HG03432 (cell line): ENCODE data around the gene SORBS2.

Experiments
- ATAC-seq: cut with Tn5 transposase; IDR thresholded peaks from one replicate; pipeline ENCODE4 v1.9.1; 2021; ENCODE audit warnings: mild to moderate bottlenecking, moderate library complexity; ENCODE audit not compliant: unreplicated experiment

Gene SORBS2

DNA sequence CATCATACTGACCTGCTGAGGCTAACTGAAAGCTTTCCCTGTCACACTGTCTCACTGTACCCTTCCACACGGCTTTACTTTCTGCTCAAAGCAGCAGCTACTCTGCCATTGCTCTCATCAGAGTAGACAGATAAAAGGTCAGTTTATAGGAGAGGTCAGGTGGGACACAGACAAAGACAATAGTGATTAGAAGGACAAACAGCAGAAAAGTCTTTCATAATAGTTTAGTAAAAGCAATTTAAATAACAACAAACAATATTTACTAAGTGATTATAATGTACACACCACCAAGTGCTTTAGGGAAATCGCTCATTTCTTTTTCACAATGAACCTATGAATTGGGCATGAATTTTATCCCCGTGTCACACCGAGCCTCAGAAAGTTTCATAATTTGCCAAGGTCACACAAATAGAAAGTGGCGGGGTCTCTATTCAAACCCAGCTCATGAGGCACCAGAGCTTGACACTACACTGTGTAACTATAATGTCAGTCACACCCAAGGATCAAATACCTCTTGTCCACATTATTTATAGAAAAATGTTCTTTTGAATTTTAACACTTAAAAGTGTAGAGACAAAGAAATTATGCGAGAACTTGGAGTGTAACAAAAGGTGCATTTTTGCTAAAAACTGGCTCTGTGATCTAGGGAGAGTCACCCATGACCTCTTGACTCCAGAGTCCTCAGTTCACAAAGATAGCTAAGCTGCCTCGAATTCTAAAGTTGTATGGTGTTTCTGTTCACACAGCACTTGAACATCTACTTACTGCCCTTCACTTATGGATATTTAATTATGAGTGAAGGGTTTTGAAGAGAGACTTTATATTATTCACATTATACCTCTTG is 24.5 kb upstream of the SORBS2 start:
- ATAC-seq: no peak

DNA sequence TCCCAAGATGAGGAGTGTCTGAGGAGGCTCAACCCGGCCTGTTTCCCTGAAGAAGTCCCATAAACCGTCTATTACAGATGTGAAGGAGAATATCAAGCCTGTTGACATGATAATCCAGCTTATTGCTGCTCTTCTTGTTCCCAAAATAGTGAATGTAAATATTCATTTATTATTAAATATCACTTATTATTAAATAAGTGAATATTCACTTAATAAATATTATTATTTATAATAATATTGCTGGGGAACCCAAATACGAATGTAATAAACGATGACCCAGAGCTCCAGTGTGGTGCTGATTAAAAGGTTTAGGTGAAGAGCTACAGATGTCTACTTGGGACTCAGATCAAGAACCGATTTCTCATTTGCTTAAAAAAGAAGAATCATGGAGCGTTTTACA is 23.8 kb upstream of the SORBS2 start:
- ATAC-seq: no peak

DNA sequence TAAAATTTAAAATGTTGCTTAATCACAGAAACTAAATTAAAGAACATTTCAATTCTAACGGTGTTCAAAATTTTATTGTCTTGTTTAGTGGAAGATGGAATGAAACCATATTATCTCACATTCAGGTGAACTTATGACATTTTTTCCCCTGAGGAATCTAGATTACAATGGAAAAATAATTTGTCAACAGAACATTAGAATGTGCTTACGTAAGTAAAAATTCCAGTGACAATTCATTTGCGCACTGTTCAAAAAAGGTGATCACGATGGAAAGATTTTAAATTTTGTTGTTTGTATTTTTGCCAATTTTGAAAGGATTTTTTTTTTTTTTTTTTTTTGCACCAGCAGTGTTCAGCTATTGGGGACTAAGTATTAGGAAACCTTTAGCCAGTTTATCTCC is 23.3 kb upstream of the SORBS2 start:
- ATAC-seq: no peak

DNA sequence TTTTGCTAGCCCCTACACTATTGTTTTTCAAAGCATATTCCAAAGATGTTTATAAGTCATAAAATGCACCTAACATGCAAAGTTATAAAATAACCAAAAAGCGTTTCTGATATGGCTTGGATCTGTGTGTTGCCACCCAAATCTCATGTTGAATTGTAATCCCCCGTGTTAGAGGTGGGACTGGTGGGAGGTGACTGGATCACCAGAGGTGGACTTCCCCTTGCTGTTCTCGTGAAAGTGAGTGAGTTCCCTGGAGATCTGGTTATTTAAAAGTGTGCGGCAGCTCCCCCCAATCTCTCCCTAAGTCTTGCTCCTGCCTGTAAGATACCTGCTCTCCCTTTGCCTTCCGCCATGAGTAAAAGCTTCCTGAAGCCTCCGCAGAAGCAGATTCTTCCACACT is 22.8 kb upstream of the SORBS2 start:
- no peak for ATAC-seq

DNA sequence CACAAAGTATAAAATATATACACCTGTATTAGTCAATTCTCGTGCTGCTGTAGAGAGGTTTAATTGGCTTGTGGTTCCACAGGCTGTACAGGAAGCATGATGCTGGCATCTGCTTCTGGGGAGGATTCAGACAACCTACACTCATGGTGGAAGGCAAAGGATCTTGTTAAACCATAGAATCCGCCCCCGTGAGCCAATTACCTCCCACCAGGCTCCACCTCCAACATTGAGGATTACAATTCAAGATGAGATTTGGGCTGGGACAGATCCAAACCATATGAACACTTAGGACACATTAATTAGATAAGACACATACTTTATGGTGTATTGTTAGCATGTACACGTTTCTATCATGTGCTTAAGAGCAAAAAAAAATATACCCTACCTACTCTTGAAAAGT is 22.1 kb upstream of the SORBS2 start:
- no peak for ATAC-seq

DNA sequence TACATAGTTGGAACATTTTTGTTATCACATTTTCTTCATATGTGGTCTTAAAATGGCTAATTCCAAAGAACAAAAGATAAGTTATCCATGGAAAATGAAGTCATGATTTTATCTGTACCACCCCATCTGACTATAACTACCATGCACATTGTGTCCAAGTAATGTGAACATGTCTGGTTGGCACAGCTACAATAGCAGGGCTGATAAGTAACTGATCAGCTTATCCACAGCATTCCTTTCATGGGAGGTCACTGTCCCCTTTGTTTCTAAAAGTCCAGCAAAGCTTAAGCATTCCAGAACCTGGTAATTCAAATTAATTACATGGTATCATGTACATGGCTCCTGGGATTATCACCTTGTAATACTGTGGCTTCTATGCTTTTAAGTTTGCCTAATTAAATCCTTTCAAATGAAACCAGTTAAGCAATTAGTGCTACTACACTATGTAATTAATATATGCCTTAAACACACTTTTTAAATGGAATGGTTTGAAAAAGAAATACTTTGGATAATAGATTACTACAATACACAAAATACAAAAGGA is 21.1 kb upstream of the SORBS2 start:
- ATAC-seq: no peak

DNA sequence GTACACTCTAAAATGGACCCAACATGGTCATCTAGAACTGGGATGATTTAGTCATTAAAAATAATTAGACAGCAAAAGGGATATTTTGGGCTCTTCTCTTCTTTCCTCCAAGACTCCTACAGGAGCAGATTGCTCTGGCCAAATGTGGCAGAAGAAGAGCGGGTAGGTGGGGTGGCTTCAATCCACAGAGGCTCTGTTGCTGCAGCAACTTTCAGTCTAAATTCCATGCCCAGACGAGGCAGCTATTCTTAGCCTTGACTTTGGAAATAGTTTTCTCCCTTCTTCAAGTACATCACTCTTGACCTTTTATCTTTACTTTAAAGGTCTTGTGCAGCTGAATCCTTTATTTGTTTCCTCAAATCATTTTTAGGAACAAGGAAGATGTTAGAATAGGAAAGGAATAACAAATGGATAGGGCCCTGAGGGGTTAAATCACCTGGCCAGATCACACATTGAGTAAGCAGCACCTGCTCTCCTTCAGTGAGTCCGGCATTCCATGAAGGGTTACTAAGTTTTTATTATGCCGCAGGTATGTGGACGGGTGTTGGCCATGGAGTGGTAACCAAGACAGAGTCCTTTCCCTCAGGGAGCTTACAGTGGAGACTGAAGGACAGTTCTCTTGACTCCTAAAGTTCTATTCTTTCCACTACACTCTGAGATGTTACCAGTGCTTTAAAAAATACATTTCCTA is 19.3 kb upstream of the SORBS2 start:
- no peak for ATAC-seq

DNA sequence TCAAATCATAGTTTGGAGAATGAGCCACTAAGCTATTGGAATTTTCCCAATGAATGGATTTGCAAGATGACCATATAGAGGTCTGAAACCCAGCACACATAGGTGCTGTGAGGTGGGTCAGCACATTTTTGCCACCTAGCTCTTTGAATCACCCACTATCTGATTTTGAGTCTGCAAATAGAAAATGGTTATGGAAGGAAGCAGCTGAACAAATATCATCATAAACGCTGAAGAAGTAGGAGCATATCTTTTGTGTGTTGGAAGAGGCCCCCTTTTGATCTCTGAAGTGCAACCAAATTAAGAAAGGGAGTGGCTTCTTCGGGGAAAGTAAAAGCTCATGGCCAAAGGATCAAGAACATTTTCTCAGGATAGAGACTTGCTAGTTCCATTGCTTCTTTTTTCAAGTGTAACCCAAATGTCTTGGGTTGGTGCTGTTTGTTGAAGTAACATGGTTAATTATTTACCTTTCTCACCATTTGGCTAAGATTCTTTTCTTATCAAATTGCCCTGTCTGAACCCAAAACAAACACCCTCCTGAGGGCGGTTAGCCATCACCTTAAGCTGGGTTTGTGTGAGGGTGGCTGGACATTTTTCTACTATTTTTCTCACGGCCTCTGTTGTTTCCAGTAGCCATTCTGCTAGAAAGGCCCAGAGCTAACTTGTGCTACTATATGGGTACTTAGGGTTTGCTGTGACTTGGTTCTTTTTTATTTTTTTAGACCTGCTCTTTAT is 18.4 kb upstream of the SORBS2 start:
- ATAC-seq: no peak

DNA sequence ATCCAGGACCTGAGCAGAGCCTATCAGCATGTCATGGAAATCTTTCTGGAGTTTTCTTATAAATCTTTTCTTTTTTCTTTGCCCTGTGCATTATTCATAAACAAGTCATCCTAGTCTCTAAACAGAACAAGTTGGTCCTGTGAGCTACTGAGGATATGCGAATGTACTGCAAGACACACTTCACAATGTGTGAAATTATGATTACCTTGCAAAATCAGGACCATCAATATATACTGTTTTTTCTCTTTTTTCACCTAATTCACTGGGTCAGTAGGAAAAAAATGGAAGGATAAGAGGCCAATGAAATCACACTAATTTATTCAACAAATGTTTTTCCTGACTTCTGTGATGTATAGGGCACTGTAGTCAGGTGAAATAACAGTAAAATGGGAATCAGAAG is 14.4 kb upstream of the SORBS2 start:
- ATAC-seq: no peak

DNA sequence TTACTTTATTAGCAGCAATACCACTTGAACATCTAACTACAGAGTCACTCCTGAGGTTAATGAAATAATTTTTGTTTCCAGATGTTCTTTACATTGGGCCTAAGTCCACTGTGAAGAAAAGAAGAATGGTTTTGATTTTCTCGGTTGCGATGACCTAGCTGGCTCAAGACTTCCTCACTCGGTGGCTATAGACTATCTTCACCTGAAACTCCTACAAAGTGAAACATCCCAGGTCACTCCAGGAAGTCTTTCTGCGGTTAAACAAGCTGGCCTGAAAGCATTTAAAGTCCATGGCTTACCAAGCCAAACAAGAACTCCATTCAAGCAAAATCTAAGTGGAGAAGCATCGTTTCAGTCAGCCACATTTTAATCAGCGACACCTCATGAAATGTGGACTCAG is 13.7 kb upstream of the SORBS2 start:
- ATAC-seq: no peak

DNA sequence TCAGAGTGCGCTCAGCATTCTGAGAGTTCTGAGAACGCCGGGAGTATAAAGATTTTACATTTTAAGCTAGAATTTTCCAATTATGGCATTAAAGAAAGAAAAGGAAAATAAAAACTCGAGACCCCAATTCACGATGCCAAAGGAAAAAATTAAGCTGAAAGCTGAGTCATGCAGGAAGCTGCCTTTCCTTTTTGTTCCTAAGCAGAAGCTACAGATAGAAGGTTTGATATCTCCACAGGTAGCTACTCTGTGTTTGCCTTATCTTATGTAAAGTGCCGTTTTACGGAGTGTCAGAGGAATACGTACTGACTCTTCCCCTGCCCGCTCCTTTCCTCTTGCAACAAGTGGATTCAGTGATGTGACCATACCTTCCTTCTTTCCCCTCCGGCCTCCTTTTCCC is 10.8 kb upstream of the SORBS2 start:
- no peak for ATAC-seq

DNA sequence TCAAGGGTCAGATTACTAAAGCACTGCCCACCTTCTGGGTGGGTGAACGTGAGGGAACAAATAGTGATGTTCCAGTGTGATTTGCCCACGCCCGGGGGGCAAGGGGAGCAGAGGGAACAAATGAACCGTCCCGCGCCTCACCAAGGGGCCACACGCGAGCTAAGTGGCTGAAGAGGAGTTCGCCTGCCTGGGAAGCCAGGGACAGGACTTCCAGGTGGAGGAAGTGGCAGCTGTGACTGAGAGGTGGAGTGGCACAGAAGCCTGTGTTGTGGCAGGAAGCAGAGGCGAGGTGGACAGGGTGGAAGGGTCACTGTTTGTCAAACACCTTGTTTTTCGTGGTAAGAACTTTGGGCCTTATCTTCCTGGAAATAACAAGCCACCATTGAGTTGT is 9.0 kb upstream of the SORBS2 start:
- no peak for ATAC-seq

DNA sequence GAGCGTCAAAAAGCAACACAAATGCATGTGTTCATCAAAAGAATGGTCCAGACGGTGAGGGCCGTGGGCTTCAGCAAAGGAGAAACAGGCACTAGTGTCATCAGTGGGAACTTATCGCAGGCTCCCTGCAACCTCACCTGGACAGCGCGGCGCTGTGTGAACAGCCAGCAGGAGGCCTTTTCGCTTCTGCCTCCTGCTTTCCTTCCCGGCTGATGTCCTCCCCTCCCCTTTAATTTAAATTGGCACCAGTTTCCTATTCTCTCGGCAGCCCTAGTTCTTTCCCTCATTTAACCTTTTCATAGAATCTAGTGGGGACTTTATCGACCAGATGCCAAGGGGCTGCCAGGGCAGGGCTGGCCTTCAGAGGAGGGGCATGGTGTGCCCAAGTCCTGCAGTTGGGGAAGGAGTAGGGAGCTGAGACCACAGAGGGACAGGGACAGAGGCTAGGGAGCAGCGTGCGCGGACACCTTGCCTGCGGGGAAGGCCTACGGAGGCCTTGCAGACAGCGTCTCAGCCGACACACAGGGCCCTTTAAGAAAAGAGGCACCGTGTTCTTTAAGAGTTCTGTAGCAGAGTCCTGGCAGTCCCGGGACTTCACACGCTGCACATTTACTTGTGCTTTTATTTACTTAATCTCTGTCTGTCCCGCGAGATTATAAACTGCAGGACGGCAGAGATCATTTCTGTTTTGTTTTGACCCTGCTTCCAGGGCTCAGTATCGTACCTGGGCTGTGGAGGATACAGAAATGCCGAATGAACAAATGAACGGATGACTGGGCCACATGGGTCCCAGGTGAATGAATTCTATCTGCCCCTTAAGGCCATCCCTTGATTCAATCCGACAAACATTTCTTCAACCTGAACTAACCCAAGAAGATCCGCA is 8.4 kb upstream of the SORBS2 start:
- no peak for ATAC-seq

DNA sequence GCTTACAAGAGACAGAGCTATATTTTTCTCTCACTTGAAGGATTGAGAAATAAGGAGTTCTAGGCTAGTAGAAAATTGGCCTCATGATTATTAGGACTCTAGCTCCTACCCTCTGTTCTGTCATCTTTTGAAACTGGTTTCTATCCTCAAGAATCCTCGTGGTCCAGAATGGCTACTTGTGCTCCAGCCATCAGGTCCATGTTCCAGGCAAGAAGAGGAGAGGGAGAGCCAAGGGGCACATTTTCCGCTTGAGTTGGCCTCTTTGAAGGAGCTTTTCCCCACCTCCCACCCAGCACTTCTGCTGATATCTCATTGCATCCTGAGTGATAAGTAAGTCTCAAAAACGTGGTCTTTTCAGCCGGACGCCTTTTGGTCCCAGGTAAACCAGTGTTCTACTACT is 7.2 kb upstream of the SORBS2 start:
- no peak for ATAC-seq

DNA sequence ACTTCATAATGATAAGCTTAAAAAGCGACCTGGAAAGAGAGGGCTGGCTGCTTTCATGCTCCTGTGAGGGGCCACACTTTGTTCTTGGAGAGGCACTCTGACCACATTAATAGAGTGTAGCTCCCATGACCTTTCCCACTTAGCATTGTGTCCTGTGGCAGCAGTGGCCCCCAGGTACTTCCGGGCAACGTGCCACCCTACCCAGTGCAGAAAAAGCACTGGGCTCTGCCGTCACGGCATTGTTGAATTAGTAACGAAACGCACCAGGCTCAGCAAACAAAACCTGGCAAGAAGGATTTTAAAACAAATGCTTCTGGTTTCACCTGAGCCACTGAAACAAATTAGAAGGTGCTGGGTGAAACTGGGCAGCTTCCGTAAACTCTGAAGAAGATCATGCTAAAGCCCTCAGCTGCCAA is 5.4 kb upstream of the SORBS2 start:
- ATAC-seq: no peak

DNA sequence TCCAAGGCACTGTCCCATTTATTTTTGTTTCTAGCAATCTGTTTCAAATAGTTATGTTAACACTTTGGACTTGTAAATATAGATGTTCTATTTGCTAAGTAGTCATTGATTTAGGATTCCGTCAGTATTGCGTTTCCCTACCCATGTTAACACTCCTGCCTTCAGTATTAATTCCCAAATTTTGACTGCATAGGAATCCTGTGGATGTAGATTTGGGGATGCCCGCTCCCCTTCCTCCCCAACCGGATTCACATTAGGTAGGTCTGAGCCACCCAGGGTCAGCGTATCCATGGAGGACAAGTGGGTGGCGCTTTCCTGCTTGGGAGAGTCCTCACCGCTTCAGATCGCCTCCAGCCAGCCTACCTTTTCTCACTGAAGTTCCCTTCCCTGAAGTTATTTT is 1.1 kb upstream of the SORBS2 start:
- ATAC-seq: no peak

DNA sequence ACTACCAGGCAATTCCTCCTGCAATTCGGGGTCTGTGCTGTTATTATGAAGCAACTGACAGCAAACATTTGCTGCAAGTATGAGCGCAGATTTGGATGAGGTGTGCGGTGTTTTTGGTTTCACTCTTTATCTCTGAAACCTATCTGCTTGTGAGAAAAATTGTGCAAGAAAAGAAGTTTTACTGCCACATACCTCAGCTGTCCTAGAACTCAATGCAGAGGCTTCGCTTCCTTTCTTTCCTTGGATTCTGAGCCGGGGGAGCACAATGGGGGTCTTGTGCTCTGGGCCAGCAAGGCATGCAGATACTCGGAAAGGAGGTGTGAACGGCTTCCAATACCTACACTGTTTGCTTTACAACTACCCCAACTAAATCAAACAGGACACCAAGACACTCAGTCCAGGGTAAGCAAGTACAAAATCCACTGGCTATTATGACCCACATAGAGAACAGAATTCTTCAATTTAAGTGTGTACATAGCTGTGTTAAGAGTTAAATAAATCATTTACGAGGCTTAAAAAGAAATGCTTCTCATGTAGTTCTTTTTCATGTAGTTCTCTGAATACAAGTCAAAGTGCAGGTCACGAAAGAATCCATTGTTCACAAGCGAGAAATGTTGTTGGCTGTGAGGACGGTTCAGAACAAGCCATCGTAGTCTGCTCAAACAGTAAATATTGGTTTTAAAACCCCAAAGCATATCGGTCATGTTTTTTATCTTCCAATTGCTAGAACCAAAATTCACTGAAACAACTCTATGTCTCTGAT is 1.1 kb downstream of the SORBS2 start:
- ATAC-seq: no peak

DNA sequence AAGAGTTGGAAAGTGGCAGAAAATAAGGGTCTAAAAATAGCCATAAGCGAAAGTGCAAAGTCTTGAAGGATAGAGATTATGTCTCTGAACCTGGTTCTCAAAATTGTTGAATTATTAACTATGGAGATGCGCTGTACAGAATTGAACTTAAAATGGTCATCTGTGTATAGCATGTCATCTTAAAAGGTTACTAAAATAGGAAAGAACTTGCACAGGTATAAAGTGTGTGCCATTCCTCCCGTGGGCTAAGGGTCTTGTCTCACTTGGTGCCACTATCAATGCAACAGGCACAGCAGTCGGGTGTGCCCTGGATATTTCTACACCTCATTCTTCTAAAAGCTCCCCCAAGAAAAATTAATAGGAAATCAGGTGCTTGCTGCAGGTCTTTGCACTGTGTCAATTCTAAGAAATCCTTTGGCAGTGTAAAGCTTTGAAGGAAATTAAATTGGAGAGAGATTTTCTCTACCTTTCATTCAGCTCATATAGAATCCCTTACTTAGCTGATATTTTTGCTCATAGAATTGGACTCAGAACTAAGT is 2.4 kb downstream of the SORBS2 start:
- no peak for ATAC-seq

DNA sequence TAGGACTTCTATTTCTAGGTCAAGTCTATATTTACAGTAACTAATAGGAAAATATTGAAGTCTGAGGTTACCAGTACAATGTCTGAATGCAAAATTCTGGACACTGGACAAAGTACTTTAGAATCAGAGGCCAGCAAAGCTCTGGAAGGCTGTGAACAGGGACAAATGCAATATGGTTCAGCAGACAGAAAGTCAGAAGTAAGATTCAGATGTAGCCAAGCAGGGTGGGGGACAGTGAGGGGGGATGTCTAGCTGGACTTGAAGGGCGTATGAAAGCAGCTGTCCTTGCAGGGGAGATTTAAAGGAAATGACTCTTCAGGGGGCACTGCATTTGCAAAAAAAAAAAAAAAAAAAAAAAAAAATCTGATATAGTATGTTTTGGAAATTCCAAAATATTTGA is 2.9 kb downstream of the SORBS2 start:
- ATAC-seq: no peak

DNA sequence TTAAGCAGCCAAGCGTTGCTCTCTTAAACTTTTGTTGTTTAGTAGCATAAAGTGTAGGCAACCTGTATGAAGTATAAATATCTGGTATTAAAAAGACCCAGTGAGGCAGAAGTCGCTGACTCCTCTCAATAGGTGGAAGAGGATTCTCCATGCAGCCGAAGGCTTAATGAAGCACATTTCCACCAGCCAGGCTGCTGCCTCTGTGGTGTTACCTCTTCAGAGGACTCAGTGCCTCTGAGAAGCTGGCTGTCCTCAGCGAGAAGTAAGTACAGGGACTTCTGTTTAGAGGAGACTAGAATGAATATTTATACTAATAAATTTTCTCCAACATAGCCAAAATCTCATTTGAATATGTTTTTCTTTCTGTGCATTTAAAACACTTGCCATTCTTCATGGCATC is 6.0 kb downstream of the SORBS2 start:
- no peak for ATAC-seq
